ENCODE measurements around the gene IL1R2. TPM values are rescaled to one million over a fixed set of nuclear protein-coding genes. Genes with fewer than 3 reads are reported as not detected.

IL1R2 gene
- total RNA-seq, 1 donor, result 0.36 TPM

DNA sequence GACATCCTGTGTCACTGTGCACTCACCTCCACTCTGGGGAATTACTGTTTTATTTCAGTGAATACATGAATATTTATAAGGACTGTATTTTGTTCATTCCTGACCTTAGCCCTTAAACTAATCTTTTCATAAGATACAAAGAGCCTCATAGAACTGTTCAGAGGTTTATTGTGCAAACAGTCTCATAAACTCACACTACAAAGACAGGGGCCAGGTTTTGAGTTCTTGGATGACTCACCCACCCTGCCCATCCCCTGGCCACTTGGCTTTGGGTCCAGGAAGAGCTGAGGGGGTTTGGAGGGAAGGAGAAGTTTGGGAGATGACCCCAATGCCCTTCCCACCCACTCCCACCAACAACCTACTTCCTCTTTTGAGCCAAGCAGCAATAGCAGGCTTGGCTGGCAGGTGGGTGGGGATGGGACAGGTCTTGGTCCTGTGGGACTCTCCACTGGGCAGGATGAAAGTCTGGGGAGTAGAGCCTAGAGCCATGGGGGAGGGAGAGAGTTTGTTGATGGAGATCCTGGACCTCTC lies 43.1 kb upstream of the IL1R2 start:
- no peaks in the 10 kb centered on the region for H3K4me1 ChIP-seq (ENCODE audit: insufficient read depth, low read length)

GRCh38 chr2:101949304-101949703 lies 42.5 kb upstream of the IL1R2 start:
- no peaks in the 10 kb centered on the region for H3K79me2 ChIP-seq (ENCODE audit: insufficient read depth, low read length)
- H3K27ac ChIP-seq (ENCODE audit: low read depth, low read length), result no peak overlapping the region
- no peak for DNase-seq (ENCODE audit: insufficient read length, low spot score, missing footprints)
- H2AFZ ChIP-seq (ENCODE audit: low read length), result no peak overlapping the region
- no peaks in the 10 kb centered on the region for H3K27me3 ChIP-seq (ENCODE audit: insufficient read depth, low read length)
- H4K20me1 ChIP-seq (ENCODE audit: insufficient read depth, low read length), result no peaks in the 10 kb centered on the region
- TF ChIP-seq, protein P1, sequence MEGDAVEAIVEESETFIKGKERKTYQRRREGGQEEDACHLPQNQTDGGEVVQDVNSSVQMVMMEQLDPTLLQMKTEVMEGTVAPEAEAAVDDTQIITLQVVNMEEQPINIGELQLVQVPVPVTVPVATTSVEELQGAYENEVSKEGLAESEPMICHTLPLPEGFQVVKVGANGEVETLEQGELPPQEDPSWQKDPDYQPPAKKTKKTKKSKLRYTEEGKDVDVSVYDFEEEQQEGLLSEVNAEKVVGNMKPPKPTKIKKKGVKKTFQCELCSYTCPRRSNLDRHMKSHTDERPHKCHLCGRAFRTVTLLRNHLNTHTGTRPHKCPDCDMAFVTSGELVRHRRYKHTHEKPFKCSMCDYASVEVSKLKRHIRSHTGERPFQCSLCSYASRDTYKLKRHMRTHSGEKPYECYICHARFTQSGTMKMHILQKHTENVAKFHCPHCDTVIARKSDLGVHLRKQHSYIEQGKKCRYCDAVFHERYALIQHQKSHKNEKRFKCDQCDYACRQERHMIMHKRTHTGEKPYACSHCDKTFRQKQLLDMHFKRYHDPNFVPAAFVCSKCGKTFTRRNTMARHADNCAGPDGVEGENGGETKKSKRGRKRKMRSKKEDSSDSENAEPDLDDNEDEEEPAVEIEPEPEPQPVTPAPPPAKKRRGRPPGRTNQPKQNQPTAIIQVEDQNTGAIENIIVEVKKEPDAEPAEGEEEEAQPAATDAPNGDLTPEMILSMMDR (IDR thresholded peaks at IDR 0.05; ENCODE audit: extremely low read depth, low read depth, low read length), result no peak
- H3K4me1 ChIP-seq (ENCODE audit: insufficient read depth, low read length), result no peaks in the 10 kb centered on the region
- H3K4me3 ChIP-seq (ENCODE audit: insufficient read depth, low read length), result no peak overlapping the region
- no peaks in the 10 kb centered on the region for H3K36me3 ChIP-seq (ENCODE audit: insufficient read depth, low read length)
- H3K9me3 ChIP-seq (ENCODE audit: low read depth, low read length), result no peaks in the 10 kb centered on the region
- no peak overlapping the region for H3K4me2 ChIP-seq (ENCODE audit: insufficient read depth, low read length)

More for the DNA sequence above, 43.1 kb upstream of the IL1R2 start:
- H3K9me3 ChIP-seq (ENCODE audit: low read depth, low read length), result no peaks in the 10 kb centered on the region
- H3K79me2 ChIP-seq (ENCODE audit: insufficient read depth, low read length), result no peaks in the 10 kb centered on the region
- H2AFZ ChIP-seq (ENCODE audit: low read length), result no peak overlapping the region
- H3K27me3 ChIP-seq (ENCODE audit: insufficient read depth, low read length), result no peaks in the 10 kb centered on the region
- no peak overlapping the region for H3K27ac ChIP-seq (ENCODE audit: low read depth, low read length)
- no peaks in the 10 kb centered on the region for H4K20me1 ChIP-seq (ENCODE audit: insufficient read depth, low read length)
- DNase-seq (ENCODE audit: insufficient read length, low spot score, missing footprints), result no peak
- H3K4me2 ChIP-seq (ENCODE audit: insufficient read depth, low read length), result no peak overlapping the region
- no peak overlapping the region for H3K4me3 ChIP-seq (ENCODE audit: insufficient read depth, low read length)
- H3K36me3 ChIP-seq (ENCODE audit: insufficient read depth, low read length), result no peaks in the 10 kb centered on the region
- TF ChIP-seq, protein P1 (IDR thresholded peaks at IDR 0.05; ENCODE audit: extremely low read depth, low read depth, low read length), result no peak

DNA sequence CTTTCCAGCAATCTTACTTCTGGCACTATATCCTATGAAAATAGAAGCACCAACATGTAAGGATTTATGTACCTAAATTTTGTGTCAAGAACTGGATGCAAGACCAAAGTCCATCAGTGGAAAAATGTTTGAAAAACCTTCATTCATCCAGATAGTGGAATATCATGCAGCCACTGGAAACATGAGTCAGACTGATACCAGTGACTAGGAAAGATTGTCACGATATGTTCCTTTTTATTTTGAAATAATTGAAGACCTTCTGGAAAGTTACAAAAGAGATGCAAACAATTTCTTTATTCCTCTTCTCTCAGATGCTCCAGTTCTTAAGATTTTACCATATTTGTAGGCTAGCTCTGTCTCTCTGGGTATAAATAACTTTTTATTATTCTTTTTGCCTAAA lies 40.5 kb upstream of the IL1R2 start:
- no peaks in the 10 kb centered on the region for H3K27me3 ChIP-seq (ENCODE audit: insufficient read depth, low read length)
- no peak overlapping the region for H3K4me2 ChIP-seq (ENCODE audit: insufficient read depth, low read length)
- no peaks in the 10 kb centered on the region for H4K20me1 ChIP-seq (ENCODE audit: insufficient read depth, low read length)
- no peak for DNase-seq (ENCODE audit: insufficient read length, low spot score, missing footprints)
- no peak overlapping the region for H3K27ac ChIP-seq (ENCODE audit: low read depth, low read length)
- H3K9me3 ChIP-seq (ENCODE audit: low read depth, low read length), result no peaks in the 10 kb centered on the region
- TF ChIP-seq, protein P1 (IDR thresholded peaks at IDR 0.05; ENCODE audit: extremely low read depth, low read depth, low read length), result no peak
- H3K79me2 ChIP-seq (ENCODE audit: insufficient read depth, low read length), result no peaks in the 10 kb centered on the region
- H3K36me3 ChIP-seq (ENCODE audit: insufficient read depth, low read length), result no peaks in the 10 kb centered on the region
- H3K4me3 ChIP-seq (ENCODE audit: insufficient read depth, low read length), result no peak overlapping the region
- peaks cover 4% of the 10 kb centered on the region for H3K4me1 ChIP-seq (ENCODE audit: insufficient read depth, low read length)
- H2AFZ ChIP-seq (ENCODE audit: low read length), result no peak overlapping the region

- H4K20me1 ChIP-seq (ENCODE audit: insufficient read depth, low read length), result no peaks in the 10 kb centered on the region
- H3K27me3 ChIP-seq (ENCODE audit: insufficient read depth, low read length), result no peaks in the 10 kb centered on the region
- H3K9me3 ChIP-seq (ENCODE audit: low read depth, low read length), result no peaks in the 10 kb centered on the region
- no peaks in the 10 kb centered on the region for H3K79me2 ChIP-seq (ENCODE audit: insufficient read depth, low read length)
- no peak for DNase-seq (ENCODE audit: insufficient read length, low spot score, missing footprints)
- TF ChIP-seq, protein P1 (IDR thresholded peaks at IDR 0.05; ENCODE audit: extremely low read depth, low read depth, low read length), result no peak
- H3K4me2 ChIP-seq (ENCODE audit: insufficient read depth, low read length), result no peak overlapping the region
- H3K4me3 ChIP-seq (ENCODE audit: insufficient read depth, low read length), result no peak overlapping the region
- H2AFZ ChIP-seq (ENCODE audit: low read length), result no peak overlapping the region
- H3K27ac ChIP-seq (ENCODE audit: low read depth, low read length), result no peak overlapping the region
- H3K36me3 ChIP-seq (ENCODE audit: insufficient read depth, low read length), result no peaks in the 10 kb centered on the region
- peaks cover 15% of the 10 kb centered on the region for H3K4me1 ChIP-seq (ENCODE audit: insufficient read depth, low read length)
Measured at GRCh38 chr2:101952551-101952950, 39.2 kb upstream of the IL1R2 start.
